ENCODE results near the gene NDUFV1.
A peak's percentile ranks its signal among the peaks of the same experiment; 100 is the strongest.
"Not testable (repeated sequence)": the region's sequence is repeated elsewhere in the genome, so short reads cannot be mapped to it uniquely, and the experiment has no call there.

The NDUFV1 gene

GRCh38 chr11:67627812-67628624 is 21.3 kb downstream of the NDUFV1 start:
- no peak for DNase-seq

- no peak for DNase-seq
Measured at GRCh38 chr11:67628710-67629385, 22.1 kb downstream of the NDUFV1 start.

GRCh38 chr11:67629386-67630227 is 22.9 kb downstream of the NDUFV1 start, which contains the start of gene NUDT8:
TSS of gene NUDT8 (minus strand) at chr11:67629937. CDS start at chr11:67629911, 26 bp downstream.
- peak; percentile 82 for DNase-seq

GRCh38 chr11:67630228-67630942 is 23.6 kb downstream of the NDUFV1 start:
- DNase-seq, result peak; percentile 99

GRCh38 chr11:67630943-67631331 is 24.2 kb downstream of the NDUFV1 start:
- DNase-seq, result peak; percentile 26

- DNase-seq, result no peak
Measured at GRCh38 chr11:67631411-67631810, 24.7 kb downstream of the NDUFV1 start.

GRCh38 chr11:67631853-67632174 is 25.1 kb downstream of the NDUFV1 start:
- no peak for DNase-seq

GRCh38 chr11:67632175-67632981 is 25.6 kb downstream of the NDUFV1 start:
- no peak for DNase-seq

- DNase-seq, result no peak
Measured at GRCh38 chr11:67632982-67633755, 26.4 kb downstream of the NDUFV1 start.

- no peak for DNase-seq
Measured at GRCh38 chr11:67633758-67634365, 27.1 kb downstream of the NDUFV1 start.

GRCh38 chr11:67634366-67635230 is 27.9 kb downstream of the NDUFV1 start:
- DNase-seq, result no peak

GRCh38 chr11:67635231-67635521 is 28.4 kb downstream of the NDUFV1 start:
- DNase-seq, result no peak

- no peak for DNase-seq
Measured at GRCh38 chr11:67636962-67637361, 30.2 kb downstream of the NDUFV1 start.

GRCh38 chr11:67637441-67637840 is 30.7 kb downstream of the NDUFV1 start:
- DNase-seq, result not testable (repeated sequence)

GRCh38 chr11:67638535-67639437 is 32.0 kb downstream of the NDUFV1 start:
- no peak for DNase-seq

- DNase-seq, result no peak
Measured at GRCh38 chr11:67639438-67639859, 32.7 kb downstream of the NDUFV1 start, which contains the start of gene TBX10. TSS of gene TBX10 (minus strand) at chr11:67639763. CDS start at chr11:67639472, 291 bp downstream.

- peak; percentile 35 for DNase-seq
Measured at GRCh38 chr11:67640021-67640757, 33.5 kb downstream of the NDUFV1 start.
